Measurements from ENCODE around the gene EFNA4. TPM values are rescaled to one million over a fixed set of nuclear protein-coding genes. Genes with fewer than 3 reads are reported as not detected.

Gene EFNA4
- total RNA-seq, 1 experiment from 2014 or later, result 11.8 TPM

DNA sequence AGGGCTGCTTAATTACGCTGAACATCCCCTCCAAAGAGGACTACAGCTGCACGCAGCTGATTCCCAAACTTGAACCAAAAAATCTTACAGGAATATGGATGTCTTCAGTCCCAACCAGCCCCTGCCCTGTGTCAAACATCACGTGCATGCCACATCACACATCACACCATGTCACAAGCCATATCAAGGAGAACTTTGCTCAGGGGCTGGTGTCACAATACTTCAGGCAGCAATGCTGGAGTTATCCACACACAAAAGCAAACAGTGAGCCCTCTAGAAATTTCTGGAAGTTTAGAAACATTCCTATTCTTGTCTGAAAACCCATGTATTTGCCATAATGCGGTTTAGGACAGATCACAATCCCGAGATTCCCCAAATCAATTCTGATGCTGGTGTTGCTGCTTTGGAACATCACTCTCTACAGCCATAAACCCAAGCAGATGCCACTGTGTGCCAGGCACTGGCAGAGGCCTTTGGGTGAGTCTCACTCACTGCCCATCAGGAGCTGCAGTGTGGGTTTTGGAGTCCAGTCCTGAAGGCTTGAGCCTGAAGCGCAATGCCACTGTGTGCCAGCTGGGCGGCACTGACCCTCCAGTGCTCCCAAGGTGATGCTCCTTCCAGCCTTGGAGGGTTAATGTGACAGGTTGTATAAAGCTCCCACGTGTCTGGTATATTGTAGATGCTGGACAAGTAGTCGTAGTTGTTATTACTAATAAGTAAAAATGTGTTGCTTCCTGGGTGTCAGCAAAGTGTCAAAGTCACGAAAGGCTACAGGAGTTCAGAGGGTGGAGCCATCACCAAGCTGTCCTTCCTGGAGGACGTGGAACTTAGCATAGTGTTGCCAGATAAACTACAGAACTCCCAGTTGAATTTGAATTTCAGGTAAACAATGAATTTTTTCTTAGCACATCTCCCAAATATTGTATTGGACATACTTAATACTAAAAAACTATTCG is 44.0 kb downstream of the EFNA4 start:
- H3K4me3 Mint-ChIP-seq, result no peak overlapping the region

More for the DNA sequence above, 44.0 kb downstream of the EFNA4 start:
- Mint-ChIP-seq H3K9me3 (no peaks in the 10 kb centered on the region), H3K27ac (no peak overlapping the region), H3K36me3 (ENCODE audit: insufficient read depth in 1 of 3, low read depth in 3 of 3) (no peaks in the 10 kb centered on the region), H3K4me1 (peaks cover 2 to 4% of the 10 kb centered on the region in 2 experiments; a peak in 1 of 4 replicates), H3K27me3 (ENCODE audit: low read depth) (peaks cover 46% of the 10 kb centered on the region)
- Histone ChIP-seq H3K56ac (ENCODE audit: insufficient read length, low read depth, low read length) (no peak overlapping the region), H3K27me3 (ENCODE audit: insufficient read depth, low read length) (no peaks in the 10 kb centered on the region), H4K5ac (ENCODE audit: insufficient read length, low read depth, low read length) (no peak overlapping the region), H3K79me2 (ENCODE audit: insufficient read depth, low read length) (no peaks in the 10 kb centered on the region), H2BK5ac (ENCODE audit: insufficient read length, low read length) (no peak overlapping the region), H2BK120ac (ENCODE audit: low read depth, low read length, poor library complexity, severe bottlenecking) (no peak overlapping the region), H3K9me3 (ENCODE audit: control insufficient read depth, low read depth, low read length) (no peaks in the 10 kb centered on the region), H3T11ph (ENCODE audit: low read length) (no peak overlapping the region), H3K23me2 (ENCODE audit: insufficient read length, low read depth, low read length, poor library complexity, severe bottlenecking) (no peaks in the 10 kb centered on the region), H2BK12ac (ENCODE audit: insufficient read length, low read depth, low read length) (no peak overlapping the region), H2AK5ac (ENCODE audit: insufficient read length, low read length) (no peak overlapping the region), H3K4ac (ENCODE audit: low read depth, low read length) (no peak overlapping the region), H3K79me1 (ENCODE audit: insufficient read depth, low read depth, low read length, poor library complexity, severe bottlenecking) (no peaks in the 10 kb centered on the region), H2AFZ (ENCODE audit: low read length) (no peak overlapping the region), H3K4me2 (ENCODE audit: insufficient read depth, insufficient read length, low read length) (no peak overlapping the region), H3K4me1 (ENCODE audit: insufficient read depth, low read length) (no peaks in the 10 kb centered on the region), H3K14ac (ENCODE audit: insufficient read depth, low read length) (no peak overlapping the region), H3K27ac (ENCODE audit: insufficient read length, low read depth, low read length) (no peak overlapping the region), H3K9ac (ENCODE audit: extremely low read depth, insufficient read length, low read length) (no peak overlapping the region), H3K23ac (ENCODE audit: insufficient read length, low read depth, low read length) (no peak overlapping the region), H4K91ac (ENCODE audit: insufficient read length, low read depth, low read length) (no peak overlapping the region), H4K20me1 (ENCODE audit: control insufficient read depth, insufficient read depth, insufficient read length) (no peaks in the 10 kb centered on the region), H4K8ac (replicated peaks; ENCODE audit: insufficient read length, low read depth, low read length) (no peak overlapping the region), H3K18ac (ENCODE audit: insufficient read length, low read depth, low read length) (no peak overlapping the region), H2BK15ac (ENCODE audit: low read depth, low read length) (no peak overlapping the region), H2BK20ac (ENCODE audit: low read depth, low read length, poor library complexity, severe bottlenecking) (no peak overlapping the region)
- no CpG with 5 or more reads among the region's 12 CpGs for WGBS (ENCODE audit: extremely low coverage, insufficient read length, low lambda C conversion rate)
- TF ChIP-seq, protein P1, sequence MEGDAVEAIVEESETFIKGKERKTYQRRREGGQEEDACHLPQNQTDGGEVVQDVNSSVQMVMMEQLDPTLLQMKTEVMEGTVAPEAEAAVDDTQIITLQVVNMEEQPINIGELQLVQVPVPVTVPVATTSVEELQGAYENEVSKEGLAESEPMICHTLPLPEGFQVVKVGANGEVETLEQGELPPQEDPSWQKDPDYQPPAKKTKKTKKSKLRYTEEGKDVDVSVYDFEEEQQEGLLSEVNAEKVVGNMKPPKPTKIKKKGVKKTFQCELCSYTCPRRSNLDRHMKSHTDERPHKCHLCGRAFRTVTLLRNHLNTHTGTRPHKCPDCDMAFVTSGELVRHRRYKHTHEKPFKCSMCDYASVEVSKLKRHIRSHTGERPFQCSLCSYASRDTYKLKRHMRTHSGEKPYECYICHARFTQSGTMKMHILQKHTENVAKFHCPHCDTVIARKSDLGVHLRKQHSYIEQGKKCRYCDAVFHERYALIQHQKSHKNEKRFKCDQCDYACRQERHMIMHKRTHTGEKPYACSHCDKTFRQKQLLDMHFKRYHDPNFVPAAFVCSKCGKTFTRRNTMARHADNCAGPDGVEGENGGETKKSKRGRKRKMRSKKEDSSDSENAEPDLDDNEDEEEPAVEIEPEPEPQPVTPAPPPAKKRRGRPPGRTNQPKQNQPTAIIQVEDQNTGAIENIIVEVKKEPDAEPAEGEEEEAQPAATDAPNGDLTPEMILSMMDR (conservative IDR thresholded peaks at IDR 0.05), result no peak
- DNase-seq, result no peak

All from H9 (cell line).